CD4-positive, alpha-beta T cell treated with Interleukin-4 for 4 hours (primary cell): ENCODE data around the gene ADORA2B.
"Not testable (repeated sequence)": the region's sequence is repeated elsewhere in the genome, so short reads cannot be mapped to it uniquely, and the experiment has no call there.

ENCODE experiments used
- DNase-seq: peaks from one replicate; pipeline ENCODE4 v3.0.0-alpha.2; 2020

The ADORA2B gene

DNA sequence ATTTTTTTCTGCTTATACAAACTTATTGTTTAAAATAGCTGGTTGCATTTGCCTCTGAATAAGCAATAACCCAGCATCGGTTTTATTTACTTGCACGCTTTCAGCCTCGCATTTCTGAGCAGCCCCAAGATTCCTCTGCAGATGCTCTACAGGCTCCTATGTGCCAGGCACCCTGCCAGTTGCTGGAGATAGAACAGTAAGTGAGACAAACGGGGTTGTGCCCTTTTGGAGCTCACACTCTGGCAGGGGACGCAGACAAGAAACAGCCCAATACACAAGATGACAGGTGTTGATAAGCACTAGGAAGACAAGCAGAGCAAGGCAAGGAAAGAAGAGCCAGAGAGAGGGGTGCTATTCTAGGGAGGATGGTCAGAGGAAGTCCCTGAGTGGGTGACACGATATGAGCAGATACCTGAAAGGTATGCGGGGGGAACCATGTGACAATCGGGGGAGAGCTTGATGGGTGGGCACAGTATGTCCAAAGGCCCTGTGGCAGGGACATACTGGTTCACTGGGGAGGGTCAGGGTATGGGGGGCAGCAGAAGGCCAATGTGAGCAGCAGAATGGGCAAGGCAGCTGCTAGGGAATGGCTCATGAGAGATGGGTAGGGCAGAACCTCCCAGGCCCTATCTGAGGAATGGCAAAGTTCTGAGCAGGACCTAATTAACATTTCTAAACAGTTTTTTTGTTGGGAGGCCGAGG lies 18.7 kb upstream of the ADORA2B start:
- DNase-seq = no peak

DNA sequence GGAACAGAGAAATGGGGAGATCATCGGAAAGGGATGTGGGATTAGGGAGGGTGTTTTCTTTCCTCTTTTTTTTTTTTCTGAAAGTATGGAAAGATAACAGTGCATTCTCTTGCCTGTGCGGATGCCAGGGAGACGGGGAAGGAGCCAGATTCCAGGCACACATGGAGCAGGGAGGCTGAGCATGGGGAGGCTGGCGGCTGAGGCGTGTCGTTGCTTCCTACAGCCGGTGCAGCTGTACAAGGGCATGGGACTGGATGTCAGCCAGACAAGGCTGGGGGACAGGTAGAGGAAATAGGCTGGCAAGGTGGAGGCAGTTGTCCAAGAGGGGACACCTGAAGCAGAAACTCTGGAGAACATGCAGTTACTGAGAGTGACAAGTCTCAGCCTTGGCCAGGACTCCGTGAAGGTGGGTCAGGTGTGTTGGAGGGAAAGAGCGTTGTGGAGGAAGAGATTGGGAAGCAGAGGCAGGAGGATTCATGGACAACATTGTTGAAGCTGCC lies 16.6 kb upstream of the ADORA2B start:
- DNase-seq = no peak

DNA sequence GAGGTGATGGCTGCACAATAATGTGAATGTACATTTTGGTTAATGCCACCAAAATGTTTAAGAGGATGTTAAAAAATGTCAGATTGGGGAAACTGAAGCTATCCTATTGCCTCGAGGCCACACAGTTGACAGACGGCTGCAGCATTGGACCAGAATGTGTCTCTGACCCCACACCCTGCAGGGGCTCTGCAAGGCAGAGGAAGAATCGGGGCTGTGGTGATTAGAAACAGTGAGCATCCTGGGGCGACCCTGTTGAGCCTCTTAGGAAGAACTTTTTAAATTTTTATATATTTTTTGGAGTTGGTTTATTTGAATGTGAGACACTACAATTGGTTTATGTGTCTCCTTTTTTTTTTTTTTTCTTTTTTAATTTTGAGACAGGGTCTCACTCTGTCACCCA lies 15.0 kb upstream of the ADORA2B start:
- no peak for DNase-seq

DNA sequence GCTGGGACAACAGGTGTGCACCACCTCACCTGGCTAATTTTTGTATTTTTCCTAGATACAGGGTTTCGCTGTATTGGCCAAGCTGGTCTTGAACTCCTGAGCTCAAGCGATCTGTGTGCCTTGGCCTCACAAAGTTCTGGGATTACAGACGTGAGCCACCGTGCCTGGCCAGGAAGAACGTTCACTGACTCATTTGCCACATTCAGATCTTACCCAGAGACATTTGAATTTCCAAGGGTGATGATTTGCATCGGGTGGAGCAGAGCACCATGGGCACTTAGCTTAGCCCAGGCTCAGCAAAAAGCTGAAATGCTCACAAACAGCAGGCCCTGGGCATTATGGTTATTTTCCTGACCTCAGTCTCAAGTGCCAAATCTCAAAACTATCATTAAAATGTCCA lies 14.5 kb upstream of the ADORA2B start:
- no peak for DNase-seq

DNA sequence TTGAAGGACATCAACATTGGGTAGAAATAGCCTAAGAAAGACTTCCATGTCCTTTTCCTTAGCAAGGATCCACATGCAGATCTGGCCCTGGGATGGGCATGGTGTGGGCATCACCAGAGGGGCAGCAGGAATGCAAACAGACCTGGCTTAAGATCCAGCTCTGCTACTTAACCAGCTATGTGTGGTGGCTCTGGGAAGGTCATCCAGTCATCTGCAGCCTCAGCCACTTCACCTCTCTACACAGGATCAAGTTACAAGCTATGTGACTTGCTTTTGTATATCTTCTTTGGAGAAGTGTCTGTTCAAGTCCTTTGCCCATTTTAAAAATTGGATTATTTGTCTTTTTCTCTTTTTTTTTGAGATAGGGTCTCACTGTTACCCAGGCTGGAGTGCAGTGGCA lies 13.5 kb upstream of the ADORA2B start:
- DNase-seq = no peak

DNA sequence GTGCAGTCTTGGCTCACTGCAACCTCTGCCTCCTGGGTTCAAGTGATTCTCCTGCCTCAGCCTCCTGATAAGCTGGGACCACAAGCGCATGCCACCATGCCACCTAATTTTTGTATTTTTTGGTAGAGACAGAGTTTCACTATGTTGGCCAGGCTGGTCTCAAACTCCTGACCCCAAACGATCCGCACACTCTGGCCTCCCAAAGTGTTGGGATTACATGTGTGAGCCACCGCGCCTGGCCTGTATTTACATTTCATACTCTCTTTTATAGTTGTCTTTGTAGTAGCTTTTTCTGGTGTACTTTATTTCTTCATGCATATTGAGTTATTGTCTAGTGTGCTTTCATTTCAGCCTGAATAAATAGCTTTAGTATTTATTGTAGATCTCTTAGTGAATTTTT lies 10.1 kb upstream of the ADORA2B start:
- no peak for DNase-seq

DNA sequence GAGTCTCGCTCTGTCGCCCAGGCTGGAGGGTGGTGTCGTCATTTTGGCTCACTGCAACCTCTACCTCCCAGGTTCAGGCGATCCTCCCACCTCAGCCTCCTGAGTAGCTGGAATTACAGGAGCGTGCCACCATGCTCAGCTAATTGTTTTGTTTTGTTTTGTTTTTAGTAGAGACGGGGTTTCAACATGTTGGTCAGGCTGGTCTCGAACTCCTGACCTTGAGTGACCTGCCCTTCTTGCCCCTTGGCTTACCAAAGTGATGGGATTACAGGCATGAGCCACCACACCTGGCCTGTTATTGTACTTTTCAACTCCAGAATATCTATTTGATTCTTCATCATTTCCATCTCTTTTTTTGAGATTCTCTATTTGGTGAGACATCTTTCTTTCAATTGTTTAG lies 9.0 kb upstream of the ADORA2B start:
- DNase-seq = no peak

DNA sequence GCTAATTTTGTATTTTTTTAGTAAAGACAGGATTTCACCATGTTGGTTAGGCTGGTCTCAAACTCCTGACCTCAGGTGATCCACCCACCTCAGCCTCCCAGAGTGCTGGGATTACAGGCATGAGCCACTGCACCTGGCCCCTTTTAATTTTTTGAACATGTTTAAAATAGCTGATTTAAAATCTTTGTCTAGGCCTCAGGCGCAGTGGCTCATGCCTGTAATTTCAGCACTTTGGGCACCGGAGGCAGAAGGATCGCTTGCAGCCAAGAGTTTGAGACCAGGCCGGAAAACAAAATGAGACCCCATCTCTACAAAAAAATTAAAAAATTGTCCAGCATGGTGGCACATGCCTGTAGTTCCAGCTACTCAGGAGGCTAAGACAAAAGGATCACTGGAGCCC lies 8.4 kb upstream of the ADORA2B start:
- not testable (repeated sequence) for DNase-seq

DNA sequence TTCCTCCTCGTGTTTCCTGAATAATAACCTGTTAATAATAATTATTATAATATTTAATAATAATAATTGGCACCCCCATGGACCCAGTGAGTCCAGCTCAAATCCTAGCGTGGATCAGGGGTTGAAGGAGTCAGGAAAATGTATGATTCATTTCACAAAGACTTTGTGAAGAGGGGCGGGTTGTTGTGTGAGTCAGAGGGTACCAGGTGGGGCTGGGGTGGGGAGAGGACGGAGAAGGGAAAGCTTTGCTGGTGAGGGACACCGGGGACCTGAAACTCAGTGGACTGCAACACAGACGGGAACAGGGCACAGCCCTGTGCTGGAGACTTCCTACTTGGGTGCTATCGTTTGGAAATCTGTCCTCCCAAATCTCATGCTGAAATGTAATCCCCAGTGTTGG lies 3.1 kb upstream of the ADORA2B start:
- no peak for DNase-seq

DNA sequence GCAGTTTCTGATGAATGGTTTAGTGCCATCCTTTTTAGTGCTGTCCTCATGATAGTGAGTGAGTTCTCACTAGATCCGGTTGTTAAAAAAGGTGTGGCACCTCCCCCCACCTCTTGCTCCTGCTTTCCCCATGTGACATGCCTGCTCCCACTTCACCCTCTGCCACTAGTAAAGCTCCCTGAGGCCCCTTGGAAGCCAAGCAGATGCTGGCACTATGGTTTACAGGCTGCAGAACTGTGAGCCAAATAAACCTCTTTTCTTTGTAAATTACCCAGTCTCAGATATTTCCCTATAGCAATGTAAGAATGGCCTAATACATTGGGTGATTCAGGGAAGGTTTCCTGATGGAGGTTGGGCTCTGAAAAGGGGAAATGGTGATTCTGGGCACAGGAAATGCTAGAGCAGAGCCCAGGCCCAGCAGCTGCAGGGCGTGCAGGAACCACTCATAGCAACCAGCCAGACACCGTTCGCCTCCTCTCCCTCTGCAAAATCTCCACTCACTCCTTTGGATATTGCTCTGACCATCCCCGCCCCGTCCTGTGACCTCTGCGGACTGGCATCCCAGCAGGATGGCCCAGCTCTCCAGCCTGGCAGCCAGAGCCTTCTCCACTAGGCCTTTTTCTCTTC lies 2.6 kb upstream of the ADORA2B start:
- no peak for DNase-seq

DNA sequence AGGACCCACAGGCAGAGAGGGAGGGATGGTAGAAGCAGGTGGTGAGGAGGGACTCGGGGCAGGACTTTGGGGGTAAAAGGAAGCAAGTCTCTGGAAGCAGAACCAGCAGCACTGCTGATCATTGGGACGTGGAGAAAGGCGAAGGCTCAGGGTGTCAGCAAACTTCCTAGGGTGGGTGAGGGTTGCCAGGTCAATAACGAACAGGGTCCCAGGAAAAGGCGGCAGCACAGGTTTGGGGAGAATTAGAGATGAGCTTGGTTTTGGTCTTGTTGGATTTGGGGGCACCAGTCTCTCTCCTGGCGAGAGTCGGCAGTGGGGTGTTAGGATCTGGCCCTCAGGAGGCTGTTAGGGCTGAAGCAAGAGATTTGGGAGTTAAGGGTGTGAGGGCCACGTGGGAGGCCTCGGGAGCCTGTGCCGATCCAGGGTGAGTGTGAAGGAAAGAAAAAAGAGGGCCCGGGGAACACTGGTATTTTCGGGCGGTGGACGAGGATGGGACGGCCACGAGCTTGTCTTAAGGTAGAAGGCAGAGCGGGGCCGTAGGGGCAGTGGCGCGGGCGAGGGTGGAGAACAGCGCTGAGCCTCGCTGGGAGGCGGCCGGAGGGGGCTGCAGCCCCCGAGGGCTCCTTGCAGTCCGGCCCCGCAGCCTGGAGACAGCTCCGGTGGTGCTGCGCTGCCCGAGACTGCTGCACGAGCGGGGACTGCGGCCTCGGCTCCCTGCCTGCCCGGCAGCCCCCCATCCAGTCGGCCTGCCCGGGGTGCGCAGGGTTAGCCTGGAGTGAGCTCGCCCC lies 765 bp upstream of the ADORA2B start:
- DNase-seq = no peak

DNA sequence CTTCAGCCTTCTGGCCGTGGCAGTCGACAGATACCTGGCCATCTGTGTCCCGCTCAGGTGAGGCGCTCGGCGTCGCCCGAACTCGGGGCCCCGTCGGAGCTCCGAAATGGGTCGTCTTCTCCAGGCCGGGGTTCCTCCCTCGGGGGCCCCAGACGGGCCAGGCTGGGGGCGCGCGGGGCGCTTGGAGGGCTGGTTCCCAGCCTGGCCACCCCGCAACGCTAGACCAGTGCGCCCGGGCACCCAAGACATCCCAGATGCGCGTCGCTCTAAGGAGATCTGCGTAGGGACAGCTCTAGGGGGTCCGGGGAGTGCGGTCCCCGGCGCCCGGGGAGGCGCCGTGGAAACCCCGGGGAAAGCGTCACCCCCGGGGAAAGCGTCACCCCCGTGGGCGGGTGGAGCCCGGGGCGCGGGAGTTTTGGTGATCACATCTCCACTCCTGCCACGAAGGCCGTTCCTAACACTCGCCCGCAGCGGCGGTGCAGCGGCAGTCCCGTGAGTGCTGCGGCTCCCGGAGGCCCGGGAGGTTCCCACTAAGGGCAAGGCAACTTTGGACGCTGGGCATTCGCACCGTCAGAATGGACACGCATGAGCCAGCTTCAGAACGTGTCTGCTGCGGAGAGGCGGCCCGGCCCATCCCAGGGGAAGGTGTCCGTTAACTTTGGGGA lies 729 bp downstream of the ADORA2B start:
- no peak for DNase-seq

DNA sequence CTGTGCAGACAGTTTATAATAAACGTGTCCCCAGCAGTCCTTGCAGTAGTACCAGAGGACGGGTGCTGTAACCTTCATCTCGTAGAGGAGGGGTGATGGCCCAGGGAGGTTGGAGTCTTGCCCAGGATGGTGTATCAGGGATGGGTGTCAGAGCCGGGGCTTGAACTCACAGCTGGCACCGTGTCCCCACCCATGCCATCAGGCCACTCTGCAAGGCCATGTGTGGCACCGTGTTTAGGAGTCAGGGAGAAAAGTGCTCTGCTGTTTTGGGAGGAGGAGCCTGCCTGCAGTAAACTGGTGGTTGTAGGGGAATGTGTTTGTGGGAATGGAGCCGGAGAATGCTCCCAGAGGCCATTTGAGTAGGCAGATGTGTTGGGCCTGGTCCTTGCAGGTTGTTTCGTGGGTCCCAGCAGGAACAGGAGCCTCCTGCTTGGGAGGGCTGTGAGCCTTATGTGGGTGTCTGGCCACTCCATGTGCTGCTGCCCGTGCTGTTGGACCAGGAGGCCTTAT lies 1.7 kb downstream of the ADORA2B start:
- DNase-seq = no peak

DNA sequence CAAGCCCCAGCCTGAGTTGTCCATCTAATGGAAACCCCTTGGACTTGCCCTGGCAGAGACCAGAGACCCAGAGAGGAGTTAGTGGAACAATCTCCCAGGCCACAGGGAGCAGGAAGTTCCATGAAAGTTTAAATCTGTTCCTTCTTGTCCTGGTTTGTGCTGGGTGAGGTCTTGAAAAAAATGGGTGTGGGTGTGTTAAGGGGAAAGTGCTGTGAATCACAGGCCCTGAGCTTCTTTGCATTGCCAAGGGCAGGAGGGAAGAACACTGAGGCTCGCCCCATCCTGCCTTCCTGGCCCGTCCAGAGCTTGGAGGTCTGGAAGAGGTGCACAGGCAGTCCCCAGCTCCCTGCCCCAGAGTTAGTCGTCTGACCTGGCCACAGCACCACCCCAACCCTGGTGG lies 2.3 kb downstream of the ADORA2B start:
- DNase-seq = no peak

DNA sequence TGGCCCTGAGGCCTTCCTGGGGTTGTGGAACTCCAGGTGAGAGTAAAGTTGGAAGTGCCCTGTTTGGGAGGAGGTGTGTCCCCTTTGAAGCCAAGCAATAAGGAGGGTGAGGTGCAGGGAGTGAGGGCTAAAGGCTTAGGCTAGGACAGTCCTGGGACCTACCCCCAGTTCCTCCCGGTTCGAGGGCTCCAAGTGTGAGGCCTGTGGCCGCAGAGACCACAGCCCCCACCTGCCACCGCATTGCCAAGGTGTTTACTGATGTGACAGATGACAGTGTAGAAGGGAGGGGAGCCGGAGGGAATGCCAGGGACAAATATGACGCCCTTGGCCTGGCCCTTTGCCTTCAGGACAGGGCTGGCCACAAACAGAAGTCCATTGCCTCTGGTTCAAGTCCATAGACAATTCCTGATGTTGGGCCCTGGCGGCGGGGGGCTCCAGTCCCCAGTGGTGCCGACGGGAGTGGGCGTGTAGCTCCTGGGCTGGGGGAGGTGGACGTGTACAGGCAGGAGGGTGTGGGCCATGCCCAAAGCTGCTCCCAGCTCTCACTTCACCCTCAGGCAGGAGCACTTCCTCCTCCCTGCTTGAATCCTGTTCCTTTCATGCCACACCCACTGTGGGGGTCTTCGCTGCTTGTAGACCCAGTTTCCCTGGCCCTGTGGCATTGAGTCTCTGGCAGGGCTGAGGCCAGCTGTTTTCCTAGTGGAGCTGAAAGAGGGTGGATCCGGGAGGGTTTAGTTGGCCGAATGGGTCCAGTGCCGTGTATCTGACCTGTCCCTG lies 3.2 kb downstream of the ADORA2B start:
- no peak for DNase-seq

DNA sequence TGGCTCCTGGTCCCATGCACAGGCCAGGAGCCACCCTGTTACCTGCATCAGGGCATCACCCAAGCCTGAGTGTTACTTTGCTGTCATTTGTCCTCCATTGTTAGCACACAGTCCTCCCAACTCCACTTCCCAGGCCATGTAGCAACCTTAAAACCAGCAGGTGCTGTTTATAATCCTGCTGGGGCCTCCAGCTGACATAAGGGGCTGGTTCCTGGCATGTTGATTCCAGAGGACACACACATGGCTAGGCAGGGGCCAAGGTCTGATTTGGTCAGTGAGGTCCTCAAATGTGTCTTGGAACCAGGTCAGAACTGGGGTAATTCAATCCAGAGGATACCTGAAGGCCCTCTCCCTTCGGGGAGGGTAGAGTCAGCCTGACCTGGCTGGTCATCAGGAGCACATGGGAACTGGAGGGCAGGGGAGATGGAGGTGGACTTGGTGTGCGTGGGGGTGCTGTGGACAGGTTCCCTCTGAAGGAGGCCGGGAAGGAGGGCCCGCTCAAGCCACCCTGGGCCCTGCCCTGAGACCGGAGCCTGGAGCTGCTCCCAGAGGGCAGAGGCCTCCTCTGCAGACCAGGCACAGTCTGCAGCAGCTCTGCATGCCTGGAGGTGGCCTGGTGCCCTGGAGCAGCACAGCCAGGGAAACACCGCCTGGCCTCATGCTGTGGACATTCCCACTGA lies 6.6 kb downstream of the ADORA2B start:
- DNase-seq = no peak

DNA sequence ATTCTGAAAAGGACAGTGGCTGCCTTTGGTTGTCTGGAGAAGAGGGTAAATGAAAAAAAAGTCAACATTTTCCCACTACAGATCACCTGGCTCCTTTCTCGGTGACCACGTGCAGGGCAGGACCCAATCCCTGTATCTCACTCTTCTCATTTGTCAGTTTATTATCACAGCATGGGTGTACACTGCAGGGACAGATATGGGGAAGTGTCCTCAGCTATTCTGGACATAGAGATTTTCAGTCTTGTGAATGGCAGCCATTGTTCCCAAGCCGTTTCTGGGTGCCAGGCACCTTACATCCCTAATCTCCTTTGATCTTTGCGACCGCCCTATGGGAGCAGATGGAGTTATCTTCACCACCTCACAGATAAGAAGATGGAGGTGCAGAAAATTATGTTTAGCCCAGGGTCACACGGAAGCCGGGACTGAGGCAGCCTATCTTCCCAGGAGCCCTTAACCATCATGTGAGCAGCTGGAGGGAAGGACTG lies 7.2 kb downstream of the ADORA2B start:
- no peak for DNase-seq

DNA sequence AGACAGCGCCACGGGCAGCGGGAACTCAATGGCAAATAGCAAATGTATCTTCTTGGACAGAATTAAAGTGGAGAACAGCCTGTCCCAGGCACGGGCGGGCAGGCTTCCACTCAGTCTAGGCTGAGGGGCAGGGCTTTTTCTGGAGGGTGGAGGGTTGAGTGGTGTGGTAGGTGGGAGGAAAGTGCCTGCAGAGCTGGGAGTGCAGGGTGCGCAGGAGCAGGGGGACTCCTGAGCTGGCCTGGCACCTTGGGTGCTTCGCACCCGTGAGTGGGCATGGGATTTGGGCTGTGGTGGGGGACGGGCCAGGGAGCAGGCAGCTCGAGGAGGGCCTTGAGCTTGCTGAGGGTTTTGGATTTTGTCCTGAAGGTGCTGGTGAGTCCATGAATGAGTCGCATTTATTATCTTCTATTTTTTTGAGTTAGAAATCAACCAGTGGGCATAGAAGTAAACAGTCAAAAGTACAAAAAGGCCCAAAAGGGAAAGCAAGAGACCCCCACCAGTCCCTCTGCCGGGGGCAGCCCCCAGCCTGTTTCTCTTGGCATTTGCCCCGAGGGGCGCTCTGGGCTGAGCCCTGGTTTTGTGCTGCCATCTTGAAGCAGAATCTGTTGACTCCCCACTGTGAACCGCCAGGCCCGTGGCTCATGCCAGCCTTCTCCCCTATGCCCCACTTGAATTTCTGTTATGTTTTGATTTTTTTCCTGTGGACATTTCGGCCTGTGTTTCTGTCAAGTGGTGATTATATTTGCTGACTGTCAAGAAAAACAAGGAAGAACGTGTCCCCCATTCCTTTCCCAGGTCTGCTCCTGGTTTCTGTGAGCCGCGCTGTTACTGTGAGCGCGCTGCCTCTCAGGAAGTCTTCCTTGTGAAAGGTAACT lies 8.2 kb downstream of the ADORA2B start:
- DNase-seq = no peak

DNA sequence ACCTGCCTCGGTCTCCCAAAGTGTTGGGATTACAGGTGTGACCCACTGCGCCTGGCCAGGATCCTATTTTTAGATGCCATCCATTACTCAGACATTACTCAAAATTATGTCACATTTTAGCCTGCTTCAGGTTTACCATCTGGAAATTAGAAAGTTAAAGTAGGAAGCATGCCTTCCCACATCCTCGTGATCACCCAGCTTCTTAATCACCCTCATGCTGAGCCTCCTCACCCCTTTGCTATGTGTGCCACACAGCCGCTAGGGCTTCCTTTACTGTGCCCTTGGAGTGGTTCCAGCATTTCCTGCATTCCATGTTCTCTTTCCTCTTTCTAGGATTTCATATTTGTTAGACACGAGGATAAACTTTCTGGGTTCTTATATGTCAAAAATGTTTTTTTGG lies 9.3 kb downstream of the ADORA2B start:
- no peak for DNase-seq

DNA sequence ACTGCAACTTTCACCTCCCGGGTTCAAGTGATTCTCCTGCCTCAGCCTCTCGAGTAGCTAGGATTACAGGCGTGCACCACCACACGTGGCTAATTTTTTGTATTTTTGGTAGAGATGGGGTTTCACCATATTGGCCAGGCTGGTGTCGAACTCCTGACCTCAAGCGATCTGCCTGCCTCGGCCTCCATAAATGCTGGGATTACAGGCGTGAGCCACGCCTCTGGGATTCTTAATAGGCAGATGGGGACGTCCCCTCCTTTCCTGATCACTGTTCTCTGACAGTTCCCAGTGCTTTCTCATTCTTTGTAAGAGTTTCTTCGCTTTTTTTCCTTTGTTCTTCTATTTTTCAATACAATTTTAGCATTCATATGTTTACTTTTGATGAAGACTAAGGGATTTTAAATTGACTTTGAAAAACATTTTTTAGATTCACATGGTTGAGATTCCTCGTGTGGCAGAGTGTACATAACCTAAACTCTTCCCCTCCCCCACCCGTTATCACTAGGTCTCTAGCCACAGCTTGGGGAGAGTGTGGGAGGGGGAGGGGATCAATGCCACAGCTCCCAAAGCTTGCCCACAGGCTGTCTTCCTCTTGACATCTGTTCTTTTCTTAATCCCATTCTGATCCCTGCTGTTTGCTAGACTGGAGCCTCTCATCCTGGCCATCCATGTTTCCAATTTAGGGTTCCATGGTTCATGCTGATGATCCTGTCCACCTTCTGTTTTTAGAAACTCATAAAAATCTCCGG lies 11.0 kb downstream of the ADORA2B start:
- no peak for DNase-seq
